GM12878 (cell line): ENCODE measurements around the gene HSPA12A. TPM values are rescaled to one million over a fixed set of nuclear protein-coding genes. Genes with fewer than 3 reads are reported as not detected.

Experiments
- ATAC-seq: fragments of 200-7000 bp; cut with Tn5 transposase; 3 replicates; pipeline ENCODE4 v1.9.1; 2020; ENCODE audit warnings: mild to moderate bottlenecking, moderate library complexity
- BruUV-seq: library from RNA; stranded (reverse); fragments of 400-500 nt; replicated peaks from 2 replicates; lab custom pipeline; 2021; lab: Mats Ljungman, UMichigan
- CTCF ChIA-PET: fragments of 300-600 bp; sonication (Branson Sonifier 250); formaldehyde crosslinking; extraction: SDS; loops from one replicate; lab custom pipeline; 2021; ENCODE audit warnings: inconsistent platforms; lab: Yijun Ruan, JAX
- POLR2A ChIA-PET: fragments of 350-600 bp; formaldehyde crosslinking; extraction: SDS; loops from one replicate; lab custom pipeline; 2021; ENCODE audit warnings: inconsistent platforms; lab: Charles Lee
- RAD21 ChIA-PET: fragments of 300-600 bp; sonication (Branson Sonifier 250); formaldehyde crosslinking; loops from one replicate; lab custom pipeline; 2023; ENCODE audit warnings: antibody characterized with exemption; ENCODE audit not compliant: unreplicated experiment; lab: Charles Lee
- SMC1A ChIA-PET: fragments of 300-600 bp; sonication (Branson Sonifier 250); formaldehyde crosslinking; loops from one replicate; lab custom pipeline; 2023; ENCODE audit not compliant: unreplicated experiment, uncharacterized antibody; lab: Charles Lee
- DNase-seq: peaks from one replicate; pipeline ENCODE4 v3.0.0-alpha.2; 2011; ENCODE audit warnings: low read depth, low spot score
- FAIRE-seq: peaks from 3 replicates; lab custom pipeline; 2011; peaks lifted over from hg19 to GRCh38; lab: Jason Lieb, UNC
- H2AFZ ChIP-seq: 2 replicates; pipeline ENCODE4 v1.6.0; 2011; ENCODE audit warnings: low read depth, low read length, control low read depth; ENCODE audit not compliant: control insufficient read depth
- H3K27ac ChIP-seq: 2 replicates; pipeline ENCODE4 v1.5.1; 2011; ENCODE audit warnings: control low read depth; ENCODE audit not compliant: control insufficient read depth, insufficient read depth
- H3K27me3 ChIP-seq, 2 experiments: replicated peaks in 1 of 2; 2 replicates each; pipeline versions ENCODE4 v1.6.0 to v1.6.1; 2011; ENCODE audit warnings: low read length in 1 of 2; ENCODE audit not compliant: control insufficient read depth in 2 of 2, insufficient read depth in 2 of 2
- H3K36me3 ChIP-seq, 2 experiments: 2 replicates each; pipeline ENCODE4 v1.5.1; 2011; ENCODE audit warnings: low read length in 1 of 2; ENCODE audit not compliant: control insufficient read depth in 2 of 2, insufficient read depth in 2 of 2
- H3K4me1 ChIP-seq: 2 replicates; pipeline ENCODE4 v1.6.1; 2011; ENCODE audit warnings: mild to moderate bottlenecking, low read length, moderate library complexity, mixed read lengths; ENCODE audit not compliant: control insufficient read depth, insufficient read depth
- H3K4me2 ChIP-seq: 2 replicates; pipeline ENCODE4 v1.6.0; 2011; ENCODE audit warnings: control low read depth; ENCODE audit not compliant: control insufficient read depth, insufficient read depth
- H3K4me3 ChIP-seq: fragments of 200-600 bp; sonication (generic); 2 replicates; pipeline ENCODE4 v1.5.1; 2016
- H3K79me2 ChIP-seq: 2 replicates; pipeline ENCODE4 v1.6.0; 2011; ENCODE audit warnings: low read length; ENCODE audit not compliant: control insufficient read depth, insufficient read depth
- H3K9ac ChIP-seq: 2 replicates; pipeline ENCODE4 v1.8.0; 2011; ENCODE audit warnings: low read length, control low read depth, mixed read lengths; ENCODE audit not compliant: control insufficient read depth, insufficient read depth
- H3K9me3 ChIP-seq: replicated peaks from 3 replicates; pipeline ENCODE4 v1.5.1; 2011; ENCODE audit warnings: mild to moderate bottlenecking, low read length; ENCODE audit not compliant: control insufficient read depth, insufficient read depth
- H4K20me1 ChIP-seq: 2 replicates; pipeline ENCODE4 v1.6.0; 2011; ENCODE audit not compliant: control insufficient read depth, insufficient read depth
- ATF7 ChIP-seq: fragments of 450-650 bp; IDR thresholded peaks from 2 replicates; pipeline ENCODE4 v1.6.1; 2016; ENCODE audit warnings: low read depth, mild to moderate bottlenecking
- BCL3 ChIP-seq: IDR thresholded peaks from 2 replicates; pipeline ENCODE4 v1.6.1; 2011; ENCODE audit warnings: borderline replicate concordance, low read depth, mild to moderate bottlenecking, moderate library complexity, low read length; ENCODE audit not compliant: insufficient read depth, poor library complexity, severe bottlenecking
- BMI1 ChIP-seq: fragments of 450-650 bp; IDR thresholded peaks from 2 replicates; pipeline ENCODE4 v1.6.1; 2016; ENCODE audit warnings: mild to moderate bottlenecking, moderate library complexity, borderline replicate concordance
- CHD2 ChIP-seq: IDR thresholded peaks from 2 replicates; pipeline ENCODE4 v1.6.1; 2011; ENCODE audit warnings: low read depth, low read length, improper control_type of control experiment, borderline replicate concordance
- FOS ChIP-seq: IDR thresholded peaks from 3 replicates; pipeline ENCODE4 v1.6.1; 2011; ENCODE audit warnings: borderline replicate concordance; ENCODE audit not compliant: insufficient read length; ENCODE audit errors: extremely low read depth
- NR2C1 ChIP-seq: fragments of 450-650 bp; IDR thresholded peaks from 2 replicates; pipeline ENCODE4 v1.6.1; 2017; ENCODE audit warnings: antibody characterized with exemption, mild to moderate bottlenecking, moderate library complexity
- NR2C2 ChIP-seq: IDR thresholded peaks from 2 replicates; pipeline ENCODE4 v1.6.1; 2011; ENCODE audit warnings: borderline replicate concordance, low read depth; ENCODE audit not compliant: control insufficient read depth, insufficient read length
- PAX8 ChIP-seq: fragments of 450-650 bp; IDR thresholded peaks from 2 replicates; pipeline ENCODE4 v1.6.1; 2017; ENCODE audit warnings: mild to moderate bottlenecking, moderate library complexity
- POLR2AphosphoS5 ChIP-seq: IDR thresholded peaks from 2 replicates; pipeline ENCODE4 v1.6.1; 2011; ENCODE audit warnings: mild to moderate bottlenecking, low read length, inconsistent platforms
- PRDM15 ChIP-seq: fragments of 450-650 bp; formaldehyde crosslinking; IDR thresholded peaks from 2 replicates; pipeline ENCODE4 v1.4.0; 2020; ENCODE audit warnings: mild to moderate bottlenecking, moderate library complexity
- SMAD5 ChIP-seq: IDR thresholded peaks from 2 replicates; pipeline ENCODE4 v1.6.1; 2016; ENCODE audit warnings: antibody characterized with exemption, low read depth
- WGBS: methylation state at CpG from one replicate; pipeline ENCODE4 v1.1.6; 2016; ENCODE audit warnings: low lambda C conversion rate; ENCODE audit not compliant: insufficient replicate concordance, insufficient coverage; ENCODE audit errors: missing lambda C conversion rate; 5-methylcytosine and 5-hydroxymethylcytosine counted together
- in situ Hi-C: fragments of 300-500 bp; cut with MboI; formaldehyde crosslinking; loops from 9 replicates; pipeline ENCODE4 v1.14.3; 2018; ENCODE audit warnings: mixed read lengths
- intact Hi-C: fragments of 100-400 bp; cut with micrococcal nuclease; formaldehyde crosslinking; loops from one replicate; pipeline ENCODE4 v1.14.2; 2022; ENCODE audit not compliant: unreplicated experiment
- polyA plus RNA-seq, 11 experiments: library from polyadenylated mRNA; depleted of rRNA in 4 of 11; unstranded in 6 of 11; stranded (reverse) in 5 of 11; fragments of >200 nt; fragmentation: Nextera tagmentation in 4 of 11; fragmentation: Illumina TruSeq in 1 of 11; extraction: Ambion mirVana in 4 of 11; extraction: Trizol in 1 of 11; gene quantifications; 1 replicate in 1 of 11; 2 replicates in 10 of 11; pipeline versions ENCODE4 v1.2.1 to v1.2.3, GENCODE V29; 2011 to 2016; ENCODE audit warnings: inconsistent platforms in 2 of 11, missing spikeins in 2 of 11, low read depth in 1 of 11
- total RNA-seq, 4 experiments: library from RNA; depleted of rRNA in 3 of 4; stranded (reverse); fragments of >200 nt in 3 of 4; fragmentation: Illumina TruSeq in 1 of 4; extraction: Trizol in 1 of 4; gene quantifications; 2 replicates each; pipeline versions ENCODE4 v1.2.1 to v1.2.3, GENCODE V29; 2013 to 2021

Gene HSPA12A
- total and polyA plus RNA-seq, 10 of the 15 experiments (the other 5 are each of a cell fraction or from before 2014, with no cell fraction given), result 0.90 to 20.2 (median 2.8) TPM

- Histone ChIP-seq H3K79me2 (no peaks in the 10 kb centered on the region), H3K4me2 (no peak overlapping the region)
- DNase-seq, result no peak
- no peak for ATAC-seq
- TF ChIP-seq SMAD5 (no peak), CHD2 (no peak), BCL3 (no peak), NR2C1 (no peak), NR2C2 (no peak), PRDM15 (CRISPR knock-in tag) (no peak), PAX8 (no peak), ATF7 (no peak), BMI1 (no peak), POLR2AphosphoS5 (no peak), FOS (no peak)
- TF ChIP-seq, all 136 proteins: peak for 0
- ChIA-PET POLR2A (no interaction called here), SMC1A (no interaction called here), RAD21 (no interaction called here), CTCF (no interaction called here)
- Histone ChIP-seq H3K9me3 (no peaks in the 10 kb centered on the region), H3K27ac (no peak overlapping the region), H3K9ac (no peak overlapping the region), H3K27me3 (no peaks in the 10 kb centered on the region; a peak in 1 of 4 replicates), H2AFZ (no peak overlapping the region), H3K4me1 (no peaks in the 10 kb centered on the region), H3K36me3 (no peaks in the 10 kb centered on the region), H3K4me3 (no peak overlapping the region), H4K20me1 (no peaks in the 10 kb centered on the region; the same call in 1 of the 2 replicates)
- no peak for FAIRE-seq
- 24% methylated on average over 10 of the region's 10 CpGs for whole genome bisulfite sequencing
- in situ Hi-C loops, result no loop called here
- intact Hi-C loops, result no loop called here
- no TSS peak for BruUV-seq
These were observed 27.9 kb upstream of the HSPA12A start for GRCh38 chr10:116770281-116770680.
